GM23248 (cell line): ENCODE results near the gene PCDHGB3.

Source experiments
- EZH2 ChIP-seq: fragments of 200-600 bp; sonication (generic); IDR thresholded peaks from 2 replicates; pipeline ENCODE4 v1.6.1; 2018; ENCODE audit warnings: antibody characterized with exemption, mild to moderate bottlenecking; ENCODE audit not compliant: insufficient read depth, poor library complexity, severe bottlenecking
- EZH2phosphoT487 ChIP-seq: fragments of 200-600 bp; sonication (generic); IDR thresholded peaks from 2 replicates; pipeline ENCODE4 v1.6.1; 2018; ENCODE audit warnings: antibody characterized with exemption, moderate library complexity, mild to moderate bottlenecking, low read depth; ENCODE audit not compliant: insufficient read depth

DNA sequence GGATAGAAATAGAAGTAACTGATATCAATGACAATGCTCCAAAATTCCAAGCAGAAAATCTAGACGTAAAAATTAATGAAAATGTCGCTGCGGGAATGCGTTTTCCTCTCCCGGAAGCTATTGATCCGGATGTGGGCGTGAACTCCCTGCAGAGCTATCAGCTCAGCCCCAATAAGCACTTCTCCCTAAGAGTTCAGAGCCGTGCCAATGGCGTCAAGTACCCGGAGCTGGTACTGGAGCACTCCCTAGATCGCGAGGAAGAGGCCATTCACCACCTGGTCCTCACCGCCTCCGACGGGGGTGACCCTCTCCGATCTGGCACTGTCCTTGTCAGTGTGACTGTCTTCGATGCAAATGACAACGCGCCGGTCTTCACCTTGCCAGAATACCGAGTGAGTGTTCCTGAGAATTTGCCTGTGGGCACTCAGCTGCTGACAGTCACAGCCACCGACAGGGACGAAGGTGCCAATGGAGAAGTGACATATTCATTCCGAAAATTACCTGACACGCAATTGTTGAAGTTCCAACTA lies 43.6 kb downstream of the PCDHGB3 start:
- TF ChIP-seq EZH2phosphoT487: no peak
- TF ChIP-seq EZH2: no peak
